Left hindlimb (tissue), 1 donor: ENCODE measurements around the gene FAM131C.

Experiments
- DNase-seq: peaks from one replicate; pipeline ENCODE4 v3.0.0-alpha.2; 2018

FAM131C gene

DNA sequence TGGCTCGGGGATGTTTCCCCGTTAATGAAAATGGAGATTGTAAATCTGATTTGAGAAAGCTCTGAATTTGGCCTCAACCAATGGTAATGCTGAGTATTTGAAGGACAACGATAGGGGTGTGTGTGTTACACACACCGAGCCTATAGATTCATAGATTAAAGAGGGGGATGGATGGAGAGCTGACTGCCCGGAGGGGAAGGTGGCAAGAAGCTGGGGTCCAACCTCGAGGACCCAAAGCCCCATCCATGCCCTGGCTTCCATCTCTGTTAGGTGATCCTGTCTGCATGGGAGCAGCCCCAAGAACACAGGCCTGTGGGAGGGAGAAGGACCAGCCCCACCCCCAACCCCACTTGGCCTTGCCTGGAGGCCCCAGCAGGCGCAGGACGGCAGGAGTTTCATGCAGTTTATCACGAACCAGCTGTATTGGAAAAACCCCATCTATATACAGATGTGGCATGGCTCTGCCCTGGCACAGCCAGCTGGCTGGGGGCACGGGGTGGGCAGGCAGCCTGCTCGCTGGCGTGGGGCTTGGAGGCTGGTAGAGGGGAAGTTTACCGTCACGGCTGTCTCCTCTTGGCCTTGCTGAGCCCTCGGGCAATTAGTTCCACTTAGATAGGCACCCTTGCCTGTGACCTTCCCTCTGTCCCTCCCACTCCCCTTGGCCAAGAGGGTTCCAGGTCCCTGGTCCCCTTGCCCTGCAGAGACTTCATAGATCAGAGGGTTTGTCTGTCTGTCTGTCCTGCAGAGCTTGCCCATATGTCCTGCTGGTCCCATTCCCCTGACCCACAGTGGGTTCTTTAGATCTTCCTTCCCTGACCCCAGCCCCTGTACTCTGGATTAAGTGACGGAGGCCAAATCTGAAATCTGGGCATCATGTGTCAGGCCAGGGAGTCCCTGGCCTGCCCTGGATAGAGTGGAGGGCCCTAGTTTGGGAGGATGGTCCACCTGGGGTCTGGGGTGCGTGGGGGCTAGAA lies 58.7 kb downstream of the FAM131C start:
- peak; percentile 40 for DNase-seq

DNA sequence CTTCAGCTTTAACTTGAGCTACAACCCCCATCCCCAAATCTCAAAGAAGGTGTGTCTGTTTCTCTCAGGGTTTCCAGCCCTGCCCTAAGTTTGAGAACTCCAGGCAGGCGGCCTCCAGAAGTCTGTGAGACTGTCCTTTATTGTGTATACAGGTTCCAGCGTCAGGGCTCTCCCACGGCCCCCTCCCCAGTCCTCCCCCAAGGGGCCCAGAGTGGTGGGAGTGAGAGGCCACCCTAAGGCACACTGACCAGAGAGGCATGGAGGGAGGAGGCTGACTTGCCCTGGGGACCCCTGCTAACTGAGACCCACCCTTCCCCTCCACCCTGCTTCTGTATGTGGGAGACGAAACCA lies 59.6 kb downstream of the FAM131C start:
- DNase-seq = no peak

DNA sequence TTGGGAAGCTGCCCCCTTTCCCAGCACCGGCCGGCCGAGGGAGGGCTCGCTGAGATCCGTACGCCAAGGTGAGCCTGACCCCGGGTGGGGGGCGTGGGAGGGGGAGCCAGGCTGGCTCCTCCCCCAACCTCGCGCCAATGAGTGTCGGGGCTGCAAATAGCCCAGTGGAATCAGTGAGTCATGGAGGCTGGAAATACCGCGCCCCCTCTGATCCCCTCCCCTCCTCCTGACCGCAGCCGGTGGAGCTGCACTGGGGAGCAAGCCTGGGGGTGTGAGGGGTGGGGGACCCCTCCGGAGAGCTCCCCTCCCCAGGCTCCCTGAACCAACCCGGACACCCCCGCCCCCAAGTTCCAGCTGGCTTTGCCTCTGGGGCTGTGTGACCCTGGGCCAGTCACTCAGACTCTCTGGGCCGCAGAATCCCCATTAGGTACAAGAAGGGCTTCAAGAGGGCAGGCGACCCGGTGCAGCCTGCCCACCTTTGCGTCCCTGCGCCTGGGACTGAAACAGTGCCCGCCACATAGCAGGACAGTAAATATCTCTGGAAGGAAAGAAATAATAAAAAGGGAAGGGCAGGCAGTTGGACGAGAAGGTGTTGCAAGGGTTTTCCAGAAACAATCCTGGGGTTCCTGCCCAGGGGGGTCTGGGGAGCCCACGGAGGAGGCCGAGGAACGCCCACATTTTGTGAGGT lies 60.1 kb downstream of the FAM131C start:
- DNase-seq = peak; percentile 82

DNA sequence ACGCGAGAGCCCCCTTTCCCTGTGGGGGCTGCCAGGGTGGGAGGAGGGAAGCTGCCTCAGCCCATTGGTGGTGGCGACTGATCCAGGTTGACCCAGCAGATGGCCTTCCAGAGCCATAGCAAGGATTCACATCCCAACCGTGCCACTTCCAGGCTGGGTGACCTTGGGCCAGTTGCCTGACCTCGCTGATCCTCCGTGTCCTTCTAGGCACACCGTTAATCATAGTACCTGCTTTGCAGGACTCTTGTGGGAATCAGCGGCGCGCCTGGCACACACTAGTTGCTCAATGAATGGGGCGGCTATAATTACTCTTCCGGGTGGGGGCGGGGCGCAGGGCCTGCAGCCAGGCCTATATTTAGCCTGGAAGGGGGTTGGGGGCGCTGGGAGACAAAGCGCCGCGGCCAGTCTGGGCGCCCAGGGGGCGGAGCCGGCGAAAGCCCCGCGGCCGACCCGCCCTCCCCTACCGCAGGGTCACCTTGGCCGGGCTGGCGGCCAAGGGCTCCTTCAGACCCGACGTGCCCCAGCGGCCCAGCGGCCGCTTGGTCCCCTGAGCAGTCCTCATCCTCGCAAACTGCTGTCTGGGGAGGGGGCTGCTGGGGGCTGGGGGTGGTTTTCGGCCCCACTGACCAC lies 60.7 kb downstream of the FAM131C start:
- peak; percentile 76 for DNase-seq

DNA sequence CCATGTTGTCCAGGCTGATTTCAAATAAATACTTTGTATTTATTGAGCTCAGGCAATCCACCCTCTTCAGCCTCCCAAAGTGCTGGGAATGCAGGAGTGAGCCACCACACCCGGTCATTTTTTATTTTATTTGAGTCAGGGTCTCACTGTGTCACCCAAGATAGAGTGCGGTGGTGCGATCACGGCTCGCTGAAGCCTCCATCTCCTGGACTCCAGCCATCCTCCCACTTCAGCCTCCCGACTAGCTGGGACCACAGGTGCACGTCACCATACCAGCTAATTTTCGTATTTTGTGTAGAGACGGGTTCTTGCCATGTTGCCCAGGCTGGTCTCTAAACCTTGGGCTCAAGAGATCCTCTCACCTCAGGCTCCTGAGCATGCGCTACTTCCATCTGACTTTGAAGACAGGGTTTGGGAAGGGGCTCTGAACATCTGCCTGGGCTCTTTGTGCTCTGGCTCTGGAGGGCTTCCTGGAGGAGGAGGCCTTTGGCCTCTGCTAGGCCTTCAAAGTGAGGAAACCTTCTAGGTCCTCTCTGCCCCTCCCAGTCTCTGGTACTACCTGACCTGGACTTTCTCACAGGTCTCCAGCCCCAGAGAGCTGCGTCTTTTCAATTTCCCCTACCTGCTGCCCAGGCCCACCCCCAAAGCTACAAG lies 61.4 kb downstream of the FAM131C start:
- DNase-seq = no peak

DNA sequence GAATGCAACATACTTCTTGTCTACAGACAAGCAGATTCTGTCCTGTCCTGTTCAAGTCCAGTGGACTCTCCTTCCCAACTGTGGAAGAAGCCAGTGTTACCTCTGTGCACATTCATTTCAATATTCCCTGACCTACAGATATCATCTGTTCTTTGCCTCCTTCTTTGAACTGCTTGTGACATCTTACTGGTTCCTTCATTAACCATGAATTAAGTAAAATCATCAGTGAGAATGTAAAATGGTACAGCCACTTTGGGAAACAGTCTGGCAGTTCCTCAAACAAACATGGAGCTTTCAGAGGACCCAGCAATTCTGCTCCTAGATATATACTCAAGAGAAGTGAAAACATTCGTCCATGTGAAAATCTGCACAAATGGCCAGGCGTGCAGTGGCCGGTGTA lies 62.6 kb downstream of the FAM131C start:
- DNase-seq = no peak

DNA sequence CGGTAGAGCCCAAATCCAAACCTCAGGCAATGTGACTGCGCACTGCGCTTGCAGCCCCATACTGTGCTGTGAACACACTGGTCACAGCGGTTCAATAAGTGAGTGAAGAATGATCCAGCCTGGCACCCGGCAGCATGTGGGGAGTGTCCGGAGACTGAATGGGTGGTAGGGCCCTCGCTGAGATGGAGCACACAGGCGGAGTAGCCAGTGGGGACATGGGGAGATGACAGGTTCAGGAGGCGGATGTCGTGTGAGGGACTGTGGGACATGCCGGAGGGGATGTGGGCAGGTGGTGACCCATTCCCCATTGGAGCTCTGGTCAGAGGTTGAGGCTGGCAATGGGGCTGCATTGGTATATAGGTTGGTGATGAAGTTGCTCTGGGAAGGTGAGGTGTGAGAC lies 63.8 kb downstream of the FAM131C start:
- DNase-seq = no peak

DNA sequence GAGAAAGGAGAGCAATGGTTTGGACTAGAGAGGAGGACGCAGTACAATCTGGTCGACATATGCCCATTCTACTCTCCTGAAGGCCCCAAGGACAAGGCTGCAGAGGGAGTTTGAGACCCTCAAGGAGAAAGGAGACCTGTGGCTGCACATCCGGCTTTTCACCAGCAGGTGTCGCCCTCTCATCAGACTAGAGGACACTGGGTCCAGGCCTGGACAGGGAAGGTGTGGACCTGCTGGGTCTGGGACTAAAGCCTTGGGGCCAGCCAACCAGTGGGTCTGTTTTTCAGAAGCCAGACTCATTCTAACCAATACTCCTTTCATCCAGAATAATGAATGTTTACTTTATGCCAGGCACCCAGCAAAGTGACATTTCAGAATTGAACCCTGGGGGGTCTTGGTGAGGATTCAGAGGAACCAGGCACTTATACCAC lies 64.4 kb downstream of the FAM131C start:
- peak; percentile 84 for DNase-seq
